T-cell (primary cell): ENCODE measurements around the gene TXNDC16. TPM values are rescaled to one million over a fixed set of nuclear protein-coding genes. Genes with fewer than 3 reads are reported as not detected.

Source experiments
- total RNA-seq, 35 experiments: library from RNA in 6 of 35; stranded (reverse) in 6 of 35; fragments of 120-200 nt in 1 of 35; gene quantifications; one replicate each; pipeline versions ENCODE4 v1.2.1 to v1.2.4 and lab custom pipeline; 2013 to 2026

Gene TXNDC16
- total RNA-seq, 5 donors from 2014 or later (not counting 1 experiment from before 2014, with no cell fraction given): 6.0 to 12.4 (median 9.0) TPM

Other genes starting within 250 kb of the TXNDC16 start
- gene PTGER2, start 238.2 kb downstream of the TXNDC16 start, total RNA-seq: 10 to 100 TPM; 38.8 to 68.0 (median 54.7) TPM
- under 1 TPM in 3 of 5 donors, not detected in 2; 0.13 to 0.33 (median 0.15) TPM for gene GPR137C, start 331 bp upstream of the TXNDC16 start, total RNA-seq
- 10 to 100 TPM; 62.7 to 97.3 (median 91.3) TPM for gene ERO1A, start 143.1 kb upstream of the TXNDC16 start, total RNA-seq
- gene PSMC6, start 154.7 kb upstream of the TXNDC16 start, total RNA-seq: 100 to 1,000 TPM in 2 of 5 donors, 10 to 100 TPM in 3; 71.4 to 103 (median 74.9) TPM
- 10 to 100 TPM; 29.6 to 40.0 (median 36.9) TPM for gene STYX, start 177.7 kb upstream of the TXNDC16 start, total RNA-seq
- 10 to 100 TPM in 1 of 5 donors, 1 to 10 TPM in 4; 6.9 to 10.7 (median 8.9) TPM for gene GNPNAT1, start 239.1 kb upstream of the TXNDC16 start, total RNA-seq